PC-9 (cell line): Measurements from ENCODE around the gene S100A5. TPM values are rescaled to one million over a fixed set of nuclear protein-coding genes. Genes with fewer than 3 reads are reported as not detected.

Experiments used
- BruUV-seq: library from RNA; stranded (reverse); fragments of 400-500 nt; replicated peaks from 2 replicates; lab custom pipeline; 2021; lab: Mats Ljungman, UMichigan
- CTCF ChIA-PET: fragments of 300-600 bp; sonication (Branson Sonifier 250); formaldehyde crosslinking; loops from one replicate; lab custom pipeline; 2022; ENCODE audit warnings: antibody characterized with exemption; lab: Charles Lee
- POLR2A ChIA-PET: fragments of 300-600 bp; sonication (Branson Sonifier 250); formaldehyde crosslinking; loops from one replicate; lab custom pipeline; 2022; ENCODE audit warnings: antibody characterized with exemption; ENCODE audit not compliant: unreplicated experiment; lab: Charles Lee
- DNase-seq, 2 experiments: peaks; one replicate each; pipeline versions ENCODE4 v3.0.0 to v3.0.0-alpha.2; 2015 to 2022; ENCODE audit warnings: mixed read lengths in 1 of 2
- H2AFZ ChIP-seq: fragments of 200-600 bp; sonication (generic); 2 replicates; pipeline ENCODE4 v1.8.1; 2017; ENCODE audit warnings: antibody characterized with exemption
- H3F3A ChIP-seq: fragments of 200-600 bp; sonication (generic); 2 replicates; pipeline ENCODE4 v1.8.1; 2017; ENCODE audit warnings: antibody characterized with exemption, mild to moderate bottlenecking, low read depth; ENCODE audit not compliant: insufficient read depth
- H3K27ac ChIP-seq: fragments of 200-600 bp; sonication (generic); 2 replicates; pipeline ENCODE4 v1.6.1; 2016; ENCODE audit warnings: mixed run types
- H3K27me3 ChIP-seq: fragments of 200-600 bp; sonication (generic); 2 replicates; pipeline ENCODE4 v1.6.1; 2016; ENCODE audit warnings: low read depth, mixed run types; ENCODE audit not compliant: insufficient read depth
- H3K36me3 ChIP-seq: fragments of 200-600 bp; sonication (generic); 2 replicates; pipeline ENCODE4 v1.6.1; 2016; ENCODE audit warnings: low read depth, mixed run types
- H3K4me1 ChIP-seq: fragments of 200-600 bp; sonication (generic); replicated peaks from 2 replicates; pipeline ENCODE4 v1.6.1; 2016; ENCODE audit warnings: mixed run types; ENCODE audit not compliant: insufficient read depth
- H3K4me2 ChIP-seq: fragments of 200-600 bp; sonication (generic); 2 replicates; pipeline ENCODE4 v1.6.1; 2017; ENCODE audit warnings: mixed run types
- H3K4me3 ChIP-seq: fragments of 200-600 bp; sonication (generic); 2 replicates; pipeline ENCODE4 v1.6.1; 2016; ENCODE audit warnings: mixed run types
- H3K79me2 ChIP-seq: fragments of 200-600 bp; sonication (generic); 2 replicates; pipeline ENCODE4 v1.6.1; 2017; ENCODE audit warnings: low read depth, mixed run types
- H3K9me2 ChIP-seq: fragments of 200-600 bp; sonication (generic); 2 replicates; pipeline ENCODE4 v1.8.1; 2017; ENCODE audit warnings: mild to moderate bottlenecking; ENCODE audit not compliant: insufficient read depth
- H3K9me3 ChIP-seq: fragments of 200-600 bp; sonication (generic); 2 replicates; pipeline ENCODE4 v1.8.1; 2016; ENCODE audit warnings: low read depth; ENCODE audit not compliant: insufficient read depth
- H4K20me1 ChIP-seq: fragments of 200-600 bp; sonication (generic); 2 replicates; pipeline ENCODE4 v1.8.1; 2017; ENCODE audit not compliant: insufficient read depth
- EZH2 ChIP-seq: fragments of 200-600 bp; sonication (generic); IDR thresholded peaks from 2 replicates; pipeline ENCODE4 v1.8.0; 2017; ENCODE audit warnings: antibody characterized with exemption, low read depth
- intact Hi-C: fragments of 100-400 bp; cut with micrococcal nuclease; formaldehyde crosslinking; loops from one replicate; pipeline ENCODE4 v1.10.0; 2022; ENCODE audit not compliant: unreplicated experiment
- total RNA-seq: library from RNA; stranded (reverse); gene quantifications from 2 replicates; pipeline ENCODE4 v1.2.3, GENCODE V29; 2021
- TF ChIP-seq, protein P1 (sequence below): fragments of 200-600 bp; sonication (generic); conservative IDR thresholded peaks from 2 replicates; pipeline ENCODE4 v1.6.1; 2017; ENCODE audit warnings: mixed run types, antibody characterized with exemption, mild to moderate bottlenecking, moderate library complexity

The S100A5 gene
- total RNA-seq, 1 experiment from 2014 or later, result 11.1 TPM

- peak overlapping the region; percentile 72 for H3K4me2 ChIP-seq
- ChIA-PET POLR2A (interaction anchor here (0.5 to 1.7 kb wide), 12 partner anchors 22 to 1404 kb away, joined by 3 to 12 read pairs (median 5); partner anchors contain the start of genes CHTOP and S100A6), CTCF (interaction anchor here (0.8 to 2.9 kb wide), 8 partner anchors 18 to 210 kb away, joined by 4 to 13 read pairs (median 10); partner anchors contain the start of genes S100A13, S100A5, S100A6 and S100A9)
- no TSS peak for BruUV-seq
- DNase-seq, result peak; percentile 71 to 90
- intact Hi-C loops, result loop anchor here (1.0 to 10.0 kb wide), 12 partner anchors 19 to 615 kb away; partner anchors contain the start of genes CHTOP, CREB3L4, RAB13 and S100A3
- no peaks in the 10 kb centered on the region for H3K36me3 ChIP-seq
- H3K79me2 ChIP-seq, result no peaks in the 10 kb centered on the region
- H3F3A ChIP-seq, result peaks cover 33% of the 10 kb centered on the region
- no peaks in the 10 kb centered on the region for H3K9me3 ChIP-seq
- H3K9me2 ChIP-seq, result no peaks in the 10 kb centered on the region
- H3K4me1 ChIP-seq, result peaks cover 58% of the 10 kb centered on the region
- no peak for TF ChIP-seq EZH2
- TF ChIP-seq, protein P1, sequence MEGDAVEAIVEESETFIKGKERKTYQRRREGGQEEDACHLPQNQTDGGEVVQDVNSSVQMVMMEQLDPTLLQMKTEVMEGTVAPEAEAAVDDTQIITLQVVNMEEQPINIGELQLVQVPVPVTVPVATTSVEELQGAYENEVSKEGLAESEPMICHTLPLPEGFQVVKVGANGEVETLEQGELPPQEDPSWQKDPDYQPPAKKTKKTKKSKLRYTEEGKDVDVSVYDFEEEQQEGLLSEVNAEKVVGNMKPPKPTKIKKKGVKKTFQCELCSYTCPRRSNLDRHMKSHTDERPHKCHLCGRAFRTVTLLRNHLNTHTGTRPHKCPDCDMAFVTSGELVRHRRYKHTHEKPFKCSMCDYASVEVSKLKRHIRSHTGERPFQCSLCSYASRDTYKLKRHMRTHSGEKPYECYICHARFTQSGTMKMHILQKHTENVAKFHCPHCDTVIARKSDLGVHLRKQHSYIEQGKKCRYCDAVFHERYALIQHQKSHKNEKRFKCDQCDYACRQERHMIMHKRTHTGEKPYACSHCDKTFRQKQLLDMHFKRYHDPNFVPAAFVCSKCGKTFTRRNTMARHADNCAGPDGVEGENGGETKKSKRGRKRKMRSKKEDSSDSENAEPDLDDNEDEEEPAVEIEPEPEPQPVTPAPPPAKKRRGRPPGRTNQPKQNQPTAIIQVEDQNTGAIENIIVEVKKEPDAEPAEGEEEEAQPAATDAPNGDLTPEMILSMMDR, result no peak
- no peaks in the 10 kb centered on the region for H3K27me3 ChIP-seq
- peak overlapping the region; percentile 97 for H3K27ac ChIP-seq
- H4K20me1 ChIP-seq, result no peaks in the 10 kb centered on the region
- peak overlapping the region; percentile 29; the same call in 1 of the 2 replicates for H3K4me3 ChIP-seq
- H2AFZ ChIP-seq, result 0 out of 2 replicates have a peak overlapping the region, but pooled peaks have one; percentile 45
Measured at GRCh38 chr1:153567621-153568366, 27.1 kb upstream of the S100A5 start.

- no peak for TF ChIP-seq EZH2
- TF ChIP-seq, protein P1, result no peak
- intact Hi-C loops, result loop anchor here (2.0 to 10.0 kb wide), 4 partner anchors 18 to 421 kb away; partner anchors contain the start of genes CREB3L4, RAB13, S100A3 and SLC39A1
- H3K79me2 ChIP-seq, result no peaks in the 10 kb centered on the region
- H2AFZ ChIP-seq, result no peak overlapping the region
- no peaks in the 10 kb centered on the region for H3K36me3 ChIP-seq
- peak overlapping the region; percentile 97 for H3K27ac ChIP-seq
- peak; percentile 96 to 98 for DNase-seq
- peak overlapping the region; percentile 34; the same call in 1 of the 2 replicates for H3K4me3 ChIP-seq
- no peaks in the 10 kb centered on the region for H3K27me3 ChIP-seq
- H3K9me2 ChIP-seq, result no peaks in the 10 kb centered on the region
- peaks cover 34% of the 10 kb centered on the region for H3F3A ChIP-seq
- peaks cover 56% of the 10 kb centered on the region for H3K4me1 ChIP-seq
- ChIA-PET POLR2A (interaction anchor here (0.5 to 2.2 kb wide), 22 partner anchors 11 to 1630 kb away, joined by 3 to 26 read pairs (median 5); partner anchors contain the start of genes CHTOP, JTB, RPS27 and S100A14), CTCF (interaction anchor here (0.5 to 1.2 kb wide), 9 partner anchors 22 to 1474 kb away, joined by 3 to 6 read pairs (median 4); partner anchors contain the start of genes S100A13, S100A5 and S100A6)
- no peaks in the 10 kb centered on the region for H3K9me3 ChIP-seq
- no peaks in the 10 kb centered on the region for H4K20me1 ChIP-seq
- H3K4me2 ChIP-seq, result peak overlapping the region; percentile 72
- TSS peak; percentile 82 for BruUV-seq
Measured at GRCh38 chr1:153566414-153567371, 26.0 kb upstream of the S100A5 start.
